ENCODE measurements around the gene PLA2G4B.

- TF ChIP-seq POLR2A (IDR thresholded peaks at IDR 0.05; ENCODE audit: low read depth, low read length): no peak
- no peak for TF ChIP-seq TAF1 (IDR thresholded peaks at IDR 0.05; ENCODE audit: low read depth, low read length)
- TF ChIP-seq POU2F2 (IDR thresholded peaks at IDR 0.05; ENCODE audit: low read depth, low read length): no peak
These were observed 19.1 kb upstream of the PLA2G4B start for GRCh38 chr15:41819455-41820050.

Measured in GM12891 (cell line).